MCF 10A (cell line): ENCODE data around the gene LIN54. TPM values are rescaled to one million over a fixed set of nuclear protein-coding genes. Genes with fewer than 3 reads are reported as not detected.

Experiments
- BruUV-seq: library from RNA; stranded (reverse); fragments of 400-500 nt; replicated peaks from 2 replicates; lab custom pipeline; 2021; lab: Mats Ljungman, UMichigan
- CTCF ChIA-PET: fragments of 300-600 bp; sonication (Branson Sonifier 250); formaldehyde crosslinking; extraction: SDS; loops from one replicate; lab custom pipeline; 2021; ENCODE audit warnings: antibody characterized with exemption, inconsistent platforms; lab: Yijun Ruan, JAX
- POLR2A ChIA-PET: fragments of 300-600, 350-650 bp; sonication (Branson Sonifier 250); formaldehyde crosslinking; extraction: SDS; loops from one replicate; lab custom pipeline; 2020; ENCODE audit warnings: antibody characterized with exemption, inconsistent platforms; lab: Yijun Ruan, JAX
- DNase-seq: peaks from one replicate; pipeline ENCODE4 v3.0.0-alpha.2; 2018; ENCODE audit not compliant: unreplicated experiment
- H3K27ac Mint-ChIP-seq: one replicate; pipeline ENCODE4 v1.8.0; 2022; ENCODE audit warnings: mild to moderate bottlenecking, low read depth, mixed read lengths; ENCODE audit not compliant: unreplicated experiment
- H3K27me3 Mint-ChIP-seq: one replicate; pipeline ENCODE4 v1.8.0; 2022; ENCODE audit warnings: mixed read lengths; ENCODE audit not compliant: insufficient read depth, unreplicated experiment
- H3K36me3 Mint-ChIP-seq: one replicate; pipeline ENCODE4 v1.8.0; 2022; ENCODE audit warnings: mild to moderate bottlenecking, moderate library complexity, mixed read lengths; ENCODE audit not compliant: insufficient read depth, unreplicated experiment
- H3K4me1 Mint-ChIP-seq: one replicate; pipeline ENCODE4 v1.8.0; 2022; ENCODE audit warnings: mixed read lengths; ENCODE audit not compliant: insufficient read depth, unreplicated experiment
- H3K4me3 Mint-ChIP-seq: one replicate; pipeline ENCODE4 v1.8.0; 2022; ENCODE audit warnings: mild to moderate bottlenecking, moderate library complexity, mixed read lengths; ENCODE audit not compliant: unreplicated experiment
- H3K9me3 Mint-ChIP-seq: one replicate; pipeline ENCODE4 v1.8.0; 2022; ENCODE audit warnings: mixed read lengths; ENCODE audit not compliant: unreplicated experiment
- intact Hi-C: fragments of 100-400 bp; cut with micrococcal nuclease; formaldehyde crosslinking; loops from 2 replicates; pipeline ENCODE4 v1.14.1; 2022
- total RNA-seq: library from RNA; stranded (reverse); gene quantifications from 2 replicates; pipeline ENCODE4 v1.2.3, GENCODE V29; 2022
- TF ChIP-seq, protein P1 (sequence below): fragments of 200-600 bp; IDR thresholded peaks from one replicate; pipeline ENCODE4 v1.8.0; 2022; ENCODE audit warnings: antibody characterized with exemption, mild to moderate bottlenecking; ENCODE audit not compliant: unreplicated experiment

LIN54 gene
- total RNA-seq, 1 experiment from 2014 or later: 16.0 TPM

DNA sequence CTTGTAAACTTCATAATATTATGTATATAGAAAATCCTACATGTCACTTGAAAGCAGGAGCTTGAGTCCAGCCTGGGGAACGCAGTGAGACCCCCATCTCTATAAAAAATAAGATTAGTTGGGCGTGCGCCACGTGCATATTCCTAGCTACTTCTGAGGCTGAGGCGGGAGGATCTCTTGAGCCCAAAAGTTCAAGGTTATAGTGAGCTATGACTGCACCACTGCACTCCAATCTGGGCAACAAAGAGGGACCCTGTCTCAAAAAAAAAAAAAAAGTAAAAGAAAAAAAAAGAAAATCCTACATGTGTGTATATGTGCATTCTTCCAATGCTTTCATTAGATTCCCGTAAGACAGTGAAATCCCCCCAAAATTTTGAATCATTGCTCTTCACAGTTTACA is 121.3 kb downstream of the LIN54 start:
- BruUV-seq: no TSS peak
- Mint-ChIP-seq H3K36me3 (peaks cover 58% of the 10 kb centered on the region), H3K27ac (peak overlapping the region; percentile 98), H3K27me3 (no peaks in the 10 kb centered on the region), H3K4me1 (peaks cover 35% of the 10 kb centered on the region), H3K4me3 (peak overlapping the region; percentile 86), H3K9me3 (no peaks in the 10 kb centered on the region)
- no peak for DNase-seq
- TF ChIP-seq, protein P1, sequence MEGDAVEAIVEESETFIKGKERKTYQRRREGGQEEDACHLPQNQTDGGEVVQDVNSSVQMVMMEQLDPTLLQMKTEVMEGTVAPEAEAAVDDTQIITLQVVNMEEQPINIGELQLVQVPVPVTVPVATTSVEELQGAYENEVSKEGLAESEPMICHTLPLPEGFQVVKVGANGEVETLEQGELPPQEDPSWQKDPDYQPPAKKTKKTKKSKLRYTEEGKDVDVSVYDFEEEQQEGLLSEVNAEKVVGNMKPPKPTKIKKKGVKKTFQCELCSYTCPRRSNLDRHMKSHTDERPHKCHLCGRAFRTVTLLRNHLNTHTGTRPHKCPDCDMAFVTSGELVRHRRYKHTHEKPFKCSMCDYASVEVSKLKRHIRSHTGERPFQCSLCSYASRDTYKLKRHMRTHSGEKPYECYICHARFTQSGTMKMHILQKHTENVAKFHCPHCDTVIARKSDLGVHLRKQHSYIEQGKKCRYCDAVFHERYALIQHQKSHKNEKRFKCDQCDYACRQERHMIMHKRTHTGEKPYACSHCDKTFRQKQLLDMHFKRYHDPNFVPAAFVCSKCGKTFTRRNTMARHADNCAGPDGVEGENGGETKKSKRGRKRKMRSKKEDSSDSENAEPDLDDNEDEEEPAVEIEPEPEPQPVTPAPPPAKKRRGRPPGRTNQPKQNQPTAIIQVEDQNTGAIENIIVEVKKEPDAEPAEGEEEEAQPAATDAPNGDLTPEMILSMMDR: no peak
- ChIA-PET CTCF (interaction anchor here (0.6 to 1.1 kb wide), 3 partner anchors 11 to 174 kb away, joined by 3 to 6 read pairs (median 3); partner anchors contain the start of gene THAP9), POLR2A (interaction anchor here (0.7 to 11.1 kb wide), 14 partner anchors 9 to 517 kb away, joined by 3 to 327 read pairs (median 9); partner anchors contain the start of genes COPS4, HNRNPDL, LIN54 and THAP9)
- intact Hi-C loops: no loop called here

DNA sequence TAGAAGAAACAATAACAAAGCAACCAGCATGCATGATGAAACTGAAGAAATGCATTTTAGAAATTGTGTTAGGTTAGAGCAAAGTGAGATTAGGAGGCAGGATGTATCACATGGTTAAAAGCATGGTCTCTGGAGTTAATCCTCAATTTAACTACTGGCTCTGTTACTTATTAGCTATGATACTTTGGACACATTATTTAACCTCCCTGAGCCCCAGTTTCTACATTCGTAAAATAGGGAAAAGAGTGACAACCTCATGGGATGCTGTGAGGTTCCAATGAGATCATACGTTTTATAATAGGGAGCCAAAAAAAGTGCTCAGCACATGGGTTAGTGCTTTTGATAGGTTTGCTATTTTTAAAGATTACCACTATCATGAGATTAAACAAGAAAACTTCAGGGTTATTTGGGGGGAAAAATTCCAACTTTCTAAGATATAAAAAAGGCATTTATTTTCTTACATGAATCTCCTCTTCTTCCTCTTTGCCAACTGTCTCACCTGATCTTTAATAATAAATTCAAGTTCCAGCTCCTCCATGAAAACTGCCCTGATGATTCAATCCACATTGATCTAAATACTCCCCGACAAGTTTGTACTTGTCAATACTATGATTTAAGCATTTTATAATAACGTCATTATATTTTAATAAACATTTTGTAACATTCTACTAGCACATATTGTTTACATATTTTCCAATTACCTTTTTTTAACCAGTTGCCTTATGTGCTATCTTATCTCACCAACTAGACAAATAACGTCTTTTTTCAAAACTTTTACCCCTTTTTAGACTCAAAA is 124.3 kb downstream of the LIN54 start:
- CTCF ChIA-PET: interaction anchor here (0.6 to 0.7 kb wide), 3 partner anchors 13 to 425 kb away, joined by 3 to 4 read pairs (median 3); no protein-coding TSS in a partner anchor
- Mint-ChIP-seq H3K4me3 (peak overlapping the region; percentile 86), H3K36me3 (peaks cover 61% of the 10 kb centered on the region), H3K27me3 (no peaks in the 10 kb centered on the region), H3K4me1 (peaks cover 28% of the 10 kb centered on the region), H3K9me3 (no peaks in the 10 kb centered on the region), H3K27ac (peak overlapping the region; percentile 91)
- TF ChIP-seq, protein P1: no peak
- intact Hi-C loops: no loop called here
- POLR2A ChIA-PET: interaction anchor here (0.5 to 11.1 kb wide), 20 partner anchors 9 to 529 kb away, joined by 3 to 327 read pairs (median 6); partner anchors contain the start of genes COPS4, HNRNPD, HNRNPDL and LIN54
- peak; percentile 36 for DNase-seq
- no TSS peak for BruUV-seq

DNA sequence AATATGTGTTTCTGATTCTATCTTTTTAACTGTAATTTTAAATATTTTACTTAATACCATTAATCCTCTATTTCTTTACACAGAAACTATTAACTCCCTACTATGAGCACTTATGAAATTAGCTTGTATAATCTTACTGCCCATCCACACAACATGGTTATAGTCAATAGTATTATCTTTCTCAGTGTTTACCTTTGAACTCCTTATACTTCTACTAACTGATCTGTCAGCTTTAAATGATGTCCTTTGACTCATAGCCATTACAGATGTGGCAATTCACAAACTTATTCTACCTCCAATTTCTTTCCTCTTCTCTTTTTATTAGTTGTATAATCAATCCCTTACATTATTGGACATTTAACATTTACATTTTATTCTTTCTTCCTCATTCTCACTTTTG is 125.2 kb downstream of the LIN54 start:
- H3K9me3 Mint-ChIP-seq: no peaks in the 10 kb centered on the region
- no peaks in the 10 kb centered on the region for H3K27me3 Mint-ChIP-seq
- peak overlapping the region; percentile 91 for H3K27ac Mint-ChIP-seq
- intact Hi-C loops: no loop called here
- peaks cover 65% of the 10 kb centered on the region for H3K36me3 Mint-ChIP-seq
- peaks cover 29% of the 10 kb centered on the region for H3K4me1 Mint-ChIP-seq
- ChIA-PET CTCF (interaction anchor here (0.6 to 1.3 kb wide), 5 partner anchors 12 to 44 kb away, joined by 3 to 7 read pairs (median 3); no protein-coding TSS in a partner anchor), POLR2A (interaction anchor here (0.7 to 11.1 kb wide), 14 partner anchors 8 to 570 kb away, joined by 3 to 327 read pairs (median 6); partner anchors contain the start of genes COPS4, HELQ, HNRNPDL and LIN54)
- no TSS peak for BruUV-seq
- no peak for DNase-seq
- peak overlapping the region; percentile 86 for H3K4me3 Mint-ChIP-seq
- TF ChIP-seq, protein P1: no peak

Other genes with a start within 250 kb of the LIN54 start
- 3.5 and 3.6 TPM in 2 replicates for gene SCD5, start 212.0 kb downstream of the LIN54 start, total RNA-seq
- 212 and 229 TPM in 2 replicates for gene SEC31A, start 119.7 kb downstream of the LIN54 start, total RNA-seq
- 3.6 and 4.0 TPM in 2 replicates for gene THAP9, start 110.1 kb downstream of the LIN54 start, total RNA-seq
- 34.7 and 36.6 TPM in 2 replicates for gene COPS4, start 24.4 kb upstream of the LIN54 start, total RNA-seq
- gene PLAC8, start 103.9 kb upstream of the LIN54 start, total RNA-seq: 2.0 and 3.3 TPM in 2 replicates